ENCODE measurements around the gene OSBPL6. TPM values are rescaled to one million over a fixed set of nuclear protein-coding genes. Genes with fewer than 3 reads are reported as not detected.
"Not testable (repeated sequence)": the region's sequence is repeated elsewhere in the genome, so short reads cannot be mapped to it uniquely, and the experiment has no call there.

The OSBPL6 gene
- total RNA-seq, 2 experiments from 2014 or later, result 0.16 to 0.24 TPM

GRCh38 chr2:178418426-178418825 is 224.1 kb downstream of the OSBPL6 start:
- DNase-seq, result no peak
- Mint-ChIP-seq H3K9me3 (ENCODE audit: insufficient read depth) (no peaks in the 10 kb centered on the region), H3K36me3 (ENCODE audit: low read depth) (peaks cover 28% of the 10 kb centered on the region), H3K4me1 (ENCODE audit: low read depth) (peaks cover 22% of the 10 kb centered on the region), H3K27ac (no peak overlapping the region), H3K4me3 (no peak overlapping the region), H3K27me3 (ENCODE audit: low read depth) (no peaks in the 10 kb centered on the region)
- ChIA-PET CTCF (interaction anchor here (0.7 to 3.2 kb wide), 14 partner anchors 10 to 307 kb away, joined by 3 to 22 read pairs (median 8); partner anchors contain the start of genes PJVK, PRKRA and RBM45), POLR2A (interaction anchor here (1.7 kb wide), 1 partner anchor 33 kb away, joined by 9 read pairs; the partner anchor contains the start of genes PJVK and PRKRA)
- ATAC-seq, result no peak

GRCh38 chr2:178419123-178419522 is 224.8 kb downstream of the OSBPL6 start:
- peaks cover 34% of the 10 kb centered on the region for H3K36me3 Mint-ChIP-seq (ENCODE audit: low read depth)
- H3K9me3 Mint-ChIP-seq (ENCODE audit: insufficient read depth), result no peaks in the 10 kb centered on the region
- no peak overlapping the region for H3K27ac Mint-ChIP-seq
- no peak for ATAC-seq
- ChIA-PET POLR2A (interaction anchor here (1.7 kb wide), 1 partner anchor 32 kb away, joined by 9 read pairs; the partner anchor contains the start of genes PJVK and PRKRA), CTCF (interaction anchor here (0.7 to 3.2 kb wide), 20 partner anchors 10 to 307 kb away, joined by 3 to 22 read pairs (median 6); partner anchors contain the start of genes PJVK, PRKRA and RBM45)
- no peak for DNase-seq
- no peaks in the 10 kb centered on the region for H3K27me3 Mint-ChIP-seq (ENCODE audit: low read depth)
- H3K4me3 Mint-ChIP-seq, result no peak overlapping the region
- peaks cover 22% of the 10 kb centered on the region for H3K4me1 Mint-ChIP-seq (ENCODE audit: low read depth)

- Mint-ChIP-seq H3K4me3 (no peak overlapping the region), H3K4me1 (ENCODE audit: low read depth) (peaks cover 16% of the 10 kb centered on the region), H3K27ac (no peak overlapping the region), H3K9me3 (ENCODE audit: insufficient read depth) (peaks cover under 1% of the 10 kb centered on the region), H3K27me3 (ENCODE audit: low read depth) (no peaks in the 10 kb centered on the region), H3K36me3 (ENCODE audit: low read depth) (peaks cover 44% of the 10 kb centered on the region)
- no peak for ATAC-seq
- ChIA-PET CTCF (interaction anchor here (1.2 to 3.2 kb wide), 11 partner anchors 13 to 309 kb away, joined by 3 to 22 read pairs (median 11); partner anchors contain the start of genes PJVK, PRKRA and RBM45), POLR2A (no interaction called here)
- DNase-seq, result no peak
These were observed 226.2 kb downstream of the OSBPL6 start for GRCh38 chr2:178420463-178420999.

GRCh38 chr2:178422097-178422496 is 227.8 kb downstream of the OSBPL6 start:
- H3K4me3 Mint-ChIP-seq, result no peak overlapping the region
- ChIA-PET CTCF (interaction anchor here (2.3 kb wide), 1 partner anchor 7 kb away, joined by 11 read pairs; no protein-coding TSS in a partner anchor), POLR2A (interaction anchor here (1.0 kb wide), 1 partner anchor 28 kb away, joined by 3 read pairs; no protein-coding TSS in a partner anchor)
- no peak overlapping the region for H3K27ac Mint-ChIP-seq
- H3K27me3 Mint-ChIP-seq (ENCODE audit: low read depth), result no peaks in the 10 kb centered on the region
- ATAC-seq (no peak), DNase-seq (no peak)
- peaks cover 9% of the 10 kb centered on the region for H3K4me1 Mint-ChIP-seq (ENCODE audit: low read depth)
- peaks cover 6% of the 10 kb centered on the region for H3K9me3 Mint-ChIP-seq (ENCODE audit: insufficient read depth)
- peaks cover 52% of the 10 kb centered on the region for H3K36me3 Mint-ChIP-seq (ENCODE audit: low read depth)

- H3K27ac Mint-ChIP-seq; POLR2A ChIA-PET; H3K4me3 Mint-ChIP-seq; H3K9me3 Mint-ChIP-seq (ENCODE audit: insufficient read depth); ATAC-seq; H3K27me3 Mint-ChIP-seq (ENCODE audit: low read depth); DNase-seq; H3K4me1 Mint-ChIP-seq (ENCODE audit: low read depth): not testable (repeated sequence)
- CTCF ChIA-PET, result interaction anchor here (2.3 kb wide), 1 partner anchor 9 kb away, joined by 11 read pairs; no protein-coding TSS in a partner anchor
- peaks cover 67% of the 10 kb centered on the region for H3K36me3 Mint-ChIP-seq (ENCODE audit: low read depth)
These were observed 229.4 kb downstream of the OSBPL6 start for GRCh38 chr2:178423746-178424145.

- ChIA-PET CTCF (interaction anchor here (1.2 to 1.7 kb wide), 3 partner anchors 11 to 313 kb away, joined by 3 to 6 read pairs (median 3); partner anchors contain the start of gene RBM45), POLR2A (no interaction called here)
- ATAC-seq (no peak), DNase-seq (no peak)
- Mint-ChIP-seq H3K4me3 (no peak overlapping the region), H3K27ac (no peak overlapping the region), H3K36me3 (ENCODE audit: low read depth) (peaks cover 79% of the 10 kb centered on the region), H3K9me3 (ENCODE audit: insufficient read depth) (peaks cover 6% of the 10 kb centered on the region), H3K27me3 (ENCODE audit: low read depth) (no peaks in the 10 kb centered on the region), H3K4me1 (ENCODE audit: low read depth) (peaks cover 6% of the 10 kb centered on the region)
These were observed 231.0 kb downstream of the OSBPL6 start for GRCh38 chr2:178425255-178425827.

GRCh38 chr2:178426388-178426787 is 232.1 kb downstream of the OSBPL6 start:
- ChIA-PET CTCF (interaction anchor here (1.0 to 1.7 kb wide), 2 partner anchors 11 to 12 kb away, joined by 3 to 6 read pairs; no protein-coding TSS in a partner anchor), POLR2A (no interaction called here)
- DNase-seq (no peak), ATAC-seq (no peak)
- Mint-ChIP-seq H3K4me3 (no peak overlapping the region), H3K27me3 (ENCODE audit: low read depth) (no peaks in the 10 kb centered on the region), H3K27ac (no peak overlapping the region), H3K36me3 (ENCODE audit: low read depth) (peaks cover 83% of the 10 kb centered on the region), H3K4me1 (ENCODE audit: low read depth) (peaks cover 2% of the 10 kb centered on the region), H3K9me3 (ENCODE audit: insufficient read depth) (peaks cover 6% of the 10 kb centered on the region)

GRCh38 chr2:178427458-178427857 is 233.1 kb downstream of the OSBPL6 start:
- POLR2A ChIA-PET, result no interaction called here
- H3K36me3 Mint-ChIP-seq (ENCODE audit: low read depth), result peaks cover 86% of the 10 kb centered on the region
- ATAC-seq (no peak), DNase-seq (no peak)
- CTCF ChIA-PET, result interaction anchor here (1.0 to 2.5 kb wide), 2 partner anchors 13 to 14 kb away, joined by 3 to 16 read pairs; no protein-coding TSS in a partner anchor
- no peak overlapping the region for H3K27ac Mint-ChIP-seq
- peaks cover 6% of the 10 kb centered on the region for H3K9me3 Mint-ChIP-seq (ENCODE audit: insufficient read depth)
- H3K27me3 Mint-ChIP-seq (ENCODE audit: low read depth), result no peaks in the 10 kb centered on the region
- H3K4me3 Mint-ChIP-seq, result no peak overlapping the region
- peaks cover 2% of the 10 kb centered on the region for H3K4me1 Mint-ChIP-seq (ENCODE audit: low read depth)

GRCh38 chr2:178428396-178428806 is 234.1 kb downstream of the OSBPL6 start:
- no peak overlapping the region for H3K4me3 Mint-ChIP-seq
- peak overlapping the region; percentile 33 for H3K27ac Mint-ChIP-seq
- no peak for ATAC-seq
- H3K9me3 Mint-ChIP-seq (ENCODE audit: insufficient read depth), result peaks cover 6% of the 10 kb centered on the region
- POLR2A ChIA-PET, result interaction anchor here (0.6 to 0.8 kb wide), 2 partner anchors 15 to 239 kb away, joined by 3 to 4 read pairs; no protein-coding TSS in a partner anchor
- no peaks in the 10 kb centered on the region for H3K27me3 Mint-ChIP-seq (ENCODE audit: low read depth)
- H3K36me3 Mint-ChIP-seq (ENCODE audit: low read depth), result peaks cover 82% of the 10 kb centered on the region
- CTCF ChIA-PET, result interaction anchor here (0.9 to 2.5 kb wide), 4 partner anchors 9 to 32 kb away, joined by 3 to 16 read pairs (median 5); no protein-coding TSS in a partner anchor
- DNase-seq, result no peak
- peaks cover 2% of the 10 kb centered on the region for H3K4me1 Mint-ChIP-seq (ENCODE audit: low read depth)

- Mint-ChIP-seq H3K27me3 (ENCODE audit: low read depth) (no peaks in the 10 kb centered on the region), H3K9me3 (ENCODE audit: insufficient read depth) (peaks cover 6% of the 10 kb centered on the region), H3K36me3 (ENCODE audit: low read depth) (peaks cover 78% of the 10 kb centered on the region), H3K4me1 (ENCODE audit: low read depth) (peaks cover 2% of the 10 kb centered on the region), H3K27ac (peak overlapping the region; percentile 2), H3K4me3 (no peak overlapping the region)
- no peak for ATAC-seq
- ChIA-PET POLR2A (no interaction called here), CTCF (interaction anchor here (1.5 to 2.5 kb wide), 2 partner anchors 10 to 15 kb away, joined by 7 to 16 read pairs; no protein-coding TSS in a partner anchor)
- DNase-seq, result no peak
These were observed 235.0 kb downstream of the OSBPL6 start for GRCh38 chr2:178429336-178429735.

- ChIA-PET CTCF (no interaction called here), POLR2A (no interaction called here)
- no peaks in the 10 kb centered on the region for H3K9me3 Mint-ChIP-seq (ENCODE audit: insufficient read depth)
These were observed 242.3 kb downstream of the OSBPL6 start for GRCh38 chr2:178436662-178437061.

GRCh38 chr2:178441426-178441825 is 247.1 kb downstream of the OSBPL6 start:
- CTCF ChIA-PET, result interaction anchor here (1.5 to 11.1 kb wide), 2 partner anchors 27 to 44 kb away, joined by 4 to 83 read pairs; no protein-coding TSS in a partner anchor
- H3K36me3 Mint-ChIP-seq (ENCODE audit: low read depth), result peaks cover 45% of the 10 kb centered on the region
- no peak overlapping the region for H3K4me3 Mint-ChIP-seq
- DNase-seq, result no peak
- no peaks in the 10 kb centered on the region for H3K27me3 Mint-ChIP-seq (ENCODE audit: low read depth)
- no peaks in the 10 kb centered on the region for H3K4me1 Mint-ChIP-seq (ENCODE audit: low read depth)
- no peak overlapping the region for H3K27ac Mint-ChIP-seq
- ATAC-seq, result no peak
- POLR2A ChIA-PET, result interaction anchor here (2.0 kb wide), 1 partner anchor 9 kb away, joined by 8 read pairs; the partner anchor contains the start of genes PJVK and PRKRA
- no peaks in the 10 kb centered on the region for H3K9me3 Mint-ChIP-seq (ENCODE audit: insufficient read depth)

More at GRCh38 chr2:178436662-178437061, 242.3 kb downstream of the OSBPL6 start:
- Mint-ChIP-seq H3K27ac (no peak overlapping the region), H3K27me3 (ENCODE audit: low read depth) (no peaks in the 10 kb centered on the region), H3K4me1 (ENCODE audit: low read depth) (no peaks in the 10 kb centered on the region), H3K36me3 (ENCODE audit: low read depth) (peaks cover 47% of the 10 kb centered on the region), H3K4me3 (no peak overlapping the region)
- no peak for DNase-seq
- ATAC-seq, result no peak
